Measurements from ENCODE around the gene HRCT1. TPM values are rescaled to one million over a fixed set of nuclear protein-coding genes. Genes with fewer than 3 reads are reported as not detected.

HRCT1 gene
- total RNA-seq, 1 experiment from 2014 or later: not detected

DNA sequence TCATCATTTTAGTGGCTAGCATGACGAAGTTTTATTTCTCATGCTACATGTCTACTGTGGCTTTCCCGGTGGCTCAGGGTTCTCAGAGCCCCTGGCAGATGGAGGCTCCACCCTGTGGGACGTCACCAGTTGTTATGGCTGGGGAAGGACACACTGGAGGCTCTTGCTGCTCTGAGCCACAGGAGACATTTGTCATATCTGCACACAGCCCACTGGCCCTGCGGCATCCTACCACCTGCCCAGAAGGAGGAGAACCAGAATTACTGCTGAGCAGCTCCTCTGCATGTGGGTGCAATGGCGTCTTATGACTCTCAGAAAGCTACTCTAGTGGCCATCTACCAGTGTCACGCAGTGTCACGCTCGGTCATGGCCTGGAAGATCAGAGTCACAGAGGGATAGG is 42.4 kb upstream of the HRCT1 start:
- Histone ChIP-seq H3K18ac (ENCODE audit: insufficient read length, low read depth, low read length) (no peak overlapping the region), H3K14ac (ENCODE audit: insufficient read depth, low read length) (no peak overlapping the region), H2AFZ (ENCODE audit: low read length) (no peak overlapping the region), H4K91ac (ENCODE audit: insufficient read length, low read depth, low read length) (no peak overlapping the region), H3K79me1 (ENCODE audit: insufficient read depth, low read depth, low read length, poor library complexity, severe bottlenecking) (no peaks in the 10 kb centered on the region), H4K5ac (ENCODE audit: insufficient read length, low read depth, low read length) (no peak overlapping the region), H2BK12ac (ENCODE audit: insufficient read length, low read depth, low read length) (no peak overlapping the region), H3K56ac (ENCODE audit: insufficient read length, low read depth, low read length) (no peak overlapping the region), H3K79me2 (ENCODE audit: insufficient read depth, low read length) (no peaks in the 10 kb centered on the region), H3K23me2 (ENCODE audit: insufficient read length, low read depth, low read length, poor library complexity, severe bottlenecking) (no peaks in the 10 kb centered on the region), H4K20me1 (ENCODE audit: control insufficient read depth, insufficient read depth, insufficient read length) (no peaks in the 10 kb centered on the region), H2BK5ac (ENCODE audit: insufficient read length, low read length) (no peak overlapping the region), H3T11ph (ENCODE audit: low read length) (no peak overlapping the region), H3K4me1 (ENCODE audit: insufficient read depth, low read length) (peaks cover 2% of the 10 kb centered on the region; the same call in 1 of the 2 replicates), H2AK5ac (ENCODE audit: insufficient read length, low read length) (no peak overlapping the region), H3K27me3 (ENCODE audit: insufficient read depth, low read length) (no peaks in the 10 kb centered on the region), H3K9me3 (ENCODE audit: control insufficient read depth, low read depth, low read length) (no peaks in the 10 kb centered on the region), H3K4ac (ENCODE audit: low read depth, low read length) (no peak overlapping the region), H3K9ac (ENCODE audit: extremely low read depth, insufficient read length, low read length) (no peak overlapping the region), H2BK20ac (ENCODE audit: low read depth, low read length, poor library complexity, severe bottlenecking) (no peak overlapping the region), H2BK15ac (ENCODE audit: low read depth, low read length) (no peak overlapping the region), H3K4me2 (ENCODE audit: insufficient read depth, insufficient read length, low read length) (no peak overlapping the region), H3K27ac (ENCODE audit: insufficient read length, low read depth, low read length) (no peak overlapping the region), H4K8ac (replicated peaks; ENCODE audit: insufficient read length, low read depth, low read length) (no peak overlapping the region), H2BK120ac (ENCODE audit: low read depth, low read length, poor library complexity, severe bottlenecking) (no peak overlapping the region), H3K23ac (ENCODE audit: insufficient read length, low read depth, low read length) (no peak overlapping the region)
- no peak for DNase-seq
- no peak overlapping the region for H3K4me3 Mint-ChIP-seq
- H3K27ac Mint-ChIP-seq: no peak overlapping the region
- H3K9me3 Mint-ChIP-seq: no peaks in the 10 kb centered on the region
- H3K27me3 Mint-ChIP-seq (ENCODE audit: low read depth): peaks cover 38% of the 10 kb centered on the region
- H3K36me3 Mint-ChIP-seq (ENCODE audit: insufficient read depth in 1 of 3, low read depth in 3 of 3): no peaks in the 10 kb centered on the region; a peak in 1 of 7 replicates
- H3K4me1 Mint-ChIP-seq: peaks cover 13% of the 10 kb centered on the region in 2 experiments
- TF ChIP-seq, protein P1, sequence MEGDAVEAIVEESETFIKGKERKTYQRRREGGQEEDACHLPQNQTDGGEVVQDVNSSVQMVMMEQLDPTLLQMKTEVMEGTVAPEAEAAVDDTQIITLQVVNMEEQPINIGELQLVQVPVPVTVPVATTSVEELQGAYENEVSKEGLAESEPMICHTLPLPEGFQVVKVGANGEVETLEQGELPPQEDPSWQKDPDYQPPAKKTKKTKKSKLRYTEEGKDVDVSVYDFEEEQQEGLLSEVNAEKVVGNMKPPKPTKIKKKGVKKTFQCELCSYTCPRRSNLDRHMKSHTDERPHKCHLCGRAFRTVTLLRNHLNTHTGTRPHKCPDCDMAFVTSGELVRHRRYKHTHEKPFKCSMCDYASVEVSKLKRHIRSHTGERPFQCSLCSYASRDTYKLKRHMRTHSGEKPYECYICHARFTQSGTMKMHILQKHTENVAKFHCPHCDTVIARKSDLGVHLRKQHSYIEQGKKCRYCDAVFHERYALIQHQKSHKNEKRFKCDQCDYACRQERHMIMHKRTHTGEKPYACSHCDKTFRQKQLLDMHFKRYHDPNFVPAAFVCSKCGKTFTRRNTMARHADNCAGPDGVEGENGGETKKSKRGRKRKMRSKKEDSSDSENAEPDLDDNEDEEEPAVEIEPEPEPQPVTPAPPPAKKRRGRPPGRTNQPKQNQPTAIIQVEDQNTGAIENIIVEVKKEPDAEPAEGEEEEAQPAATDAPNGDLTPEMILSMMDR (conservative IDR thresholded peaks at IDR 0.05): no peak
- no CpG with 5 or more reads among the region's 8 CpGs for WGBS (ENCODE audit: extremely low coverage, insufficient read length, low lambda C conversion rate)

Data from H9 (cell line).